GM21360 (cell line): ENCODE results near the gene GINS2.

Experiments used
- ATAC-seq: cut with Tn5 transposase; IDR thresholded peaks from one replicate; pipeline ENCODE4 v1.9.1; 2021; ENCODE audit warnings: mild to moderate bottlenecking, moderate library complexity; ENCODE audit not compliant: unreplicated experiment

GINS2 gene

GRCh38 chr16:85690469-85691064 is 1.8 kb upstream of the GINS2 start:
- no peak for ATAC-seq

DNA sequence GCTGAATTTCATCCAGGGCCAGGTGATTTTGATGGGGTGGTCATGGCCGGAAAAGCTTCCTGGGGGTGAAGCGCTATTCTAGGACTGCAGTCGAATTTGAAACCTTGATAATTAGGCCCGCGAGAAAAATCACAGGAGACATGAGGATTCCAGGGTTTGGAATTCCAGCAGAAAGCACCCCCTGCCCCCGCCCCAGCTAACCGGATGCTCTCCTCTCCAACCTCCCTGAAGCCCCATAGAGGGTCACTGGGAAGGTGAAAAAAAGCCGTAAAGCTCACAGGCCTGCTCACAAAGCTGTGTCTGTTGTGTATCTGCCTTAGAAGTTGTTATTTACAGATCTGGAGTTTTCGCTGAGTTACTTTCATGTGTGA is 1.2 kb upstream of the GINS2 start:
- no peak for ATAC-seq

DNA sequence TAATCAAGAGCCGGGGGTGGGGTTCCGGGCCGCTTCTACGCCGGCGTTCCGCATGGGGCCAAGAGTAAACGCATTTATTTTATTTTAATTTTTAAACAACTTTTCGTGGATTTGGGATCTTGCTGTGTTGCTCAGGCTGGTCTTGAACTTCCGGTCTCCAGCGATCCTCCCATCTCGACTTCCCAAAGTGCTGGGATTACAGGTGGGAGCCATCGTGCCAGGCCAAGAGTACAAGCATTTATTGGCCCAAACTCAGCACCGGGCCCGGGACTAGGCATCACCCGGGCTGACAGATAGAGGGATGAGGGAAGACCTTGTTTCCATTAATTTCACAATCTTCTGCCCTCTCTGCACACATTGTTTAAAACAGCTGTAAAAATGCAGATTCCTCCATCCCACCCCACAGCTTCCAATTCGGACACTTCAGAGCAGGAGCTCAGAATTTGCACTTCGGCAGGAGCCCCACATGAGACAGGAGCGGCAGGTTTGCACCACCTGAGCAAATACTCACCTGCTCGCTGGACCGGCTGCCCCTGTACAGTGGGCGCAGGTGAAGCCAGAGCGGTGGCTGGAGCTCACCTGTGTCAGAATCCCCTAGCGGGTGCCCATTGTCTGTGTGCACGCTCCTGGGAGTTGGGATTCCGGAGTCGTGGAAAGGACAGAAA is 663 bp upstream of the GINS2 start:
- ATAC-seq: no peak

DNA sequence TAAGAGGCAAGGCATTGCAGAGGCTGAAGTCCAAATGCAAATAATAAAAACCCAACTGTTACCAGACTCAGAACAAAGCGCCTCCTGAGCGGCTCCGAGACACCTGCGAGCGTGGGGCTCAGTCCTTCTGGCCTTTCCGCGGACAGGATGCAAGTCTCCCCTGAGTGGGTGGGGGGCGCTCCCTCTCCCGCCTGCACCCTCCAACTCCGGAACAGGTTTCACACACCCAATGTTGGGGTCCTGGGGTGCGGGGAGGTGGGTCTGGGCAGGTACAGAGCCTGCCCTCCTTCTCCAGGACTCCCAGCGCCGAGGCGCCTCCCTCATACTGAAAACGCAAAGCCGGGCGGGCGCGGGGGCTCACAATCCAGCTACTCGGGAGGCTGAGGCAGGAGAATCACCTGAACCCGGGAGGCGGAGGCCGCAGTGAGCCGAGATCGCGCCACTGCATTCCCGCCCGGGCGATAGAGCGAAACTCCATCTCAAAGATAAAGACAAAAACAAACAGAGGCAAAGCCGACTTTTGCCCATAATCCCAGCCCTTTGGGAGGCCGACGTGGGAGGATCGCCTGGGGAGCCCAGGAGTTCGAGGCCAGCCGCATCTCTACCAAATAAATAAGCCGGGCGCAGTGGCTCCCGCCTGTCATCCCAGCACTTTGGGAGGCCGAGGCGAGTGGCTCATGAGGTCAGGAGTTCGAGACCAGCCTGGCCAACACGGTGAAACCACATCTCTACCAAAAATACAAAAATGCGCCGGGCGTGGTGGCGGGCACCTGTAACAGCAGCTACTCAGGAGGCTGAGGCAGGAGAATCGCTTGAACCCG is 893 bp downstream of the GINS2 start:
- ATAC-seq: no peak

DNA sequence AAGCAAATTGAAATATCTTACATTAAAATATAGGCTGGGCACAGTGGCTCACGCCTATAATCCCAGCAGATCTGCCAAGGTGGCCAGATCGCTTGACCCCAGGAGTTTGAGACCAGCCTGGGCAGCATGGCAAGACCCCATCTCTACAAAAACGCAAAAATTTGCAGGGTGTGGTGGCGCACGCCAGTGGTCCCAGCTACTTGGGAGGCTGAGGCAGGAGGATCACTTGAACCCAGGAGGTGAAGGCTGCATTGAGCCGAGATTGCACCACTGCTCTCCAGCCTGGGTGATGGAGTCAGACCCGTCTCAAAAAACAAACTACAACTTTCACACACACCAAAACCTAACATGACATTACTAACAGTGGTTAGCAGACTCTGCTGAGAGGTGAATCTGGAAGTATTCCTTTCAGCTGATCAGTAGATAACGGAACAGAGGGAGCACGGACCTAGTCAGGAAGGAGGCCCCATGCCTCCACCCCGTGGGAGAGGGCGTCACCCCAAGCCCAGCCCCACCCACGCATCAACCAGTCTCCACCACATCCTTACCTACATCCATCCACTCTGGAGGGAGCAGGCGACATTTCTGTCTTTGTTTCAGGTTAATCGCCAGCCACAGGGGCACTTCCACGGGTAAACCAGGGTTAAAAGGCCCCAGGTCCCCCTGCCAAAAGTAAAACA is 1.7 kb downstream of the GINS2 start:
- no peak for ATAC-seq

- no peak for ATAC-seq
Measured at GRCh38 chr16:85685251-85685650, 3.5 kb downstream of the GINS2 start.

DNA sequence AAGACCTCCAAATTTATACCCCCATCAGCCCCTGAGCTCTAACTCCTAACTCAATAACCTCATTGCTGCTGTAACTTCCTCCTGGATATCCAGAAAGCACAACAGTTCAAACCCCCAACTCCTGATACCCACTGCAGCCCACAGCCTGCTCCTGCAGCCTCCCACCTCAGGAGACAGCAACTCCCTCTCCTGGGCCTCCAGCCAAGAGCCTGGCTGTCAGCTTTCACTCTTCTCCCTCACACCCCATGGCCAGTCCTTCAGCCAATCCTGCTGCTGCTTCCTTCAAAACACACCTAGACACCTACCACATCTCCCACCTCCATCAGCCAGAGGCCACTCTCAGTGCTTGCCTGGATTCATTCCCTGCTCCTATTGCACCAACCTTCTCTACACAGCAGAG is 5.4 kb downstream of the GINS2 start:
- no peak for ATAC-seq

GRCh38 chr16:85682516-85682915 is 6.2 kb downstream of the GINS2 start:
- ATAC-seq: no peak

GRCh38 chr16:85681255-85681654 is 7.5 kb downstream of the GINS2 start:
- ATAC-seq: no peak

DNA sequence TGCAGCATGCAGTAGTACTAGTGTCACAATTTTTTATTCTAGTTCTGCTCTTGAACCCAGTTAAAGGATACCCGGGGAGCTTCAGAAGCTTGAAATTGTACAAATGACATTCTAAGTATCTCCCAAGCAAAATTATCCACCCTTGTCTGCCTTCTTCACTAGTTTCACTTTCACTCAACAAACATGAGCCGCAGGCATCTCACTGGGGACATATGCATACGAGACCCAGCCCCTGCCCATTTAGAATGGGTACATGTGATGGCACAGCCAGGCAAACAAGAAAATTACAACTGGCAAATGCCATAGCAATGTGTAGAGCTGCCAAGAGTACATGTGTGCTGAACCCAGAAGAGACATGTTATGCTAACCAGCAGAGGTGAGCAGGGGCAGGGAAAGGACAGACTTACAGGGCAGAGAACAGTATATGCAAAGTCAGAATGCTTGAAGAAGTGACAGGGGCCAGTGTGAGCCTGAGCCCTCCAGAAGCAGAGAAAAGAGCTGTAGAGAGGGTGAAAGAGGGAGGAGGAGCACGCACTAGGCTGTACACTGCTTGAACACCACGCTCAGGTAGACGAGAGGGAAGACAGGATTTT is 8.3 kb downstream of the GINS2 start:
- no peak for ATAC-seq

DNA sequence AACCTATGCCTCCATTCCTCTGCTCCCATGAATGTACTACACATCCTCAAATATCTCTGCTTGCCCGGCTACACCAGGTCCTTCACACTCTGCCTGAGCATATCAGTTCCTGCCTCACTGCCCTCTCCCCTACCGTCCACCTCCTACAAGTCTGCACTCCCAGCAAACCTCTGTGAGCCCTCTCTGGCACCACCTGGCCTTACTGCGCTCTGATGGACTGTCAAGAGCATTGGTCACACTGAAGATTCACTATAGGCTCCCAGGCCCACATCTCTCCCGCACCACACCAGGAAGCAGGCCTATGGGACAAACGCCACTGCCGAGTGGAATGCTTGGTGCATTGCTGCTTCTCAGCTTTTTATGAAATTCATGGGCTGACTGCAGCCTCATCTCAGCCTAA is 8.9 kb downstream of the GINS2 start:
- ATAC-seq: no peak

- no peak for ATAC-seq
Measured at GRCh38 chr16:85678821-85679220, 9.9 kb downstream of the GINS2 start.

DNA sequence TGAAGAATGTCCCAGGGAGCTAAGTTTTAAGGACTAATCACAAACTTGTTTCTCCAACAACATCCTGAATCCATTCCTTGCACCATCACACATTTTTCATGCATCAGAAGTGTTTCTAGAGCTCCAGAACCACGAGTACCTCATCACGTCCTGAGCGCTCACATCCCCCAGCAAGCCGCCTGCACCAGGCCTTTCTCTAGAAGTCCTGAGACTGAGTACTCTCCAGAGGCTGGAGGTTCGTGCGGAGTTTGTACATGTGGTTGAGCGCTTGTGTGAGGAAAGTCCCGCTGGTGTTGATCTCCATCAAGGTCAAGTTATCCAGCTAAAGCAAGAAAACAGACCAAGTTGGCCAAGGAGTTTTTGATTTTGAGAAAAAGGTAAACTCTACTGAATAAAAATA is 10.7 kb downstream of the GINS2 start:
- no peak for ATAC-seq

GRCh38 chr16:85677383-85677967 is 11.3 kb downstream of the GINS2 start:
- no peak for ATAC-seq

DNA sequence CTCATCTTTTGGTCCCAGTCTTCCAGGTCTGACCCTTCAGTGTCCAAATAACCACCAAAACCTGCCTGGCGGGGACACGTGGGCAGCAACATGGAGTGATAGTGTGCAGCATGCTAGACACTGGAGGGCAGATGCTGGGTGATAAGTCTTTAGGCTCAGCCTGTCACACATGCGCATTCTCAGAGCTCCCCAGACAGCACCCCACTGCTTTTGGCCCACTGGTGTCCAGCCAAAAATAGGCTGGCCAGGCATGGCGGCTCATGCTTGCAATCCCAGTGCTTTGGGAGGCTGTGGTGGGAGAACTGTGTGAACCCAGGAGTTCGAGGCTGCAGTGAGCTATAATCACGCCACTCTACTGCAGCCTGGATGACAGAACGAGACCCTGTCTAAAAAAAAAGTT is 12.3 kb downstream of the GINS2 start:
- no peak for ATAC-seq

- ATAC-seq: no peak
Measured at GRCh38 chr16:85675251-85675874, 13.4 kb downstream of the GINS2 start.

DNA sequence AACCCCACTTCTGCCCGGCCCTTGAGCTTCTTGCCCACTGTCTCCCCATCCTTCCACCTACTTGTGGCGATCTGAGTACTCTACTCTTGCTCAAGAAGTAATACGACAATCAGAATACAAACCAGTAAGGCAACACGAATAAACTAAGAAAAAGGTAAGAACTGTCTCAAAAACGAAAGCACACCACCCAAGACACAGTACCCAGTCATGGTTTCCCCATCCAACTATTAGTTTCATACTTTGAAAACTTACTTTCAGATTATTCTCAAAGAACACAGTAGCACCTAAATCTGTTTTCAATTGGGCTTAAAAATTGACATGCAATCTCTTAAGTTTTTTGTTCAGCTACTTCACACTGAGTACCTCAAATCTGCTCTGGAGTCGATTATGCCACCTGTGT is 13.9 kb downstream of the GINS2 start:
- ATAC-seq: no peak

- no peak for ATAC-seq
Measured at GRCh38 chr16:85674418-85674755, 14.4 kb downstream of the GINS2 start.

DNA sequence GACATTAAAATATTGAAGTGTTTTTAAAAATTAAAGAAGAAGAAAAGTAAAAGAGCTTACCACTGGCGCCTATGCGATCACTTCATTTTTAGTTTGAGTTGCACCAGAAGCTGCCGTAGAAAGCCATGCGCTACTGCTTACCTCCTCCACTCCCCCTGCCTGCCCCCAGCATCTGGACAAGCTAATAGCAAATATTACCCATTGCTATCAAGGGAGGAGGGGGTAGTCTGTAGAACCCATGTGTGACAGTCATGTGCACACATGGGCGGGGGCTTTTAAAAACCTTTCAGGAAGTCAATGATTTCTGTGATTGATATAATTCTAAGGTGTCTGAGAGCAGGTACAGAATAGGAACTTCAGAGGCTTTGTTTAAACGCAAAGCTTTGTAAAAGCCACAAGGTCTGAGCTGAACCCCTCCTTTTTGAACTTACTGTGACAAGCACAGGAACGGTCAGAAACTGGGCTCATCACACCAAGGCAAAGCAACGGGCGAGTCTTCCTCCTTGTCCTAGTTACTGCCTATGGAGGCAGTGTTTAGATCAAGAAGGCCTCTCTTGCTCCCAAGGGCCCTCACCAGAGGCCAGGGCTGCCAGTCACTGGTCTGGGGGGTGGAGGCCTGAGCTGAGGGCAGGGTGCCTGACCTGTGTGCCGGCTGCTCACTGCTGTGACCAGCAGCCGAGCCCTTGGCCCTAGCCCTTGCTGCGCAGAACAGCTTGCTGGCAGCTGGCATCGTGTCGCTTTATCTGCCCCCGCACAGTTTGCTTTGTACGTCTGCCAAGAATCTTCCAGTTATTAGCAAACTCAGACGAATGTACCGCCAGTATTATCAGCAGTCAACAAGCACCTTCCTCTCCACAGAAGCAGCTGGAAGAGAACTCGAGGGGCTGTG is 15.0 kb downstream of the GINS2 start:
- no peak for ATAC-seq

DNA sequence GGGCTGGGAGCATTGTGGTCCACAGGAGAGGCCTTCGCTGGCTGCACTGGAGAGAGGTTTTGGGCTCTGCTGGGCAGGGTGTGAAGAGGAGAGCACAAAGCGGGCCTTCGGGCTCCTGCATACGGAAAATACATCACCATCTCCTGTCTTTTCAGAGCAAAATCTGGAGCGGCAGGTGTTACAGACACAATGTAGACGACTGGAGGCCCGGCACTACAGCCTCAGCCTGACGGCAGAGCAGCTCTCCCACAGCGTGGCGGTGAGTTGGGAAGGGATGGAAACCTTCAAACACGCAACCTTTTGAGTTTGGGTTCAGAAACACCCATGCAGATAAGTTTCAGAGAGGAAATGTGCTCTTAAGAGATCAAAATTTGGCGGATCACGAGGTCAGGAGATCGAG is 17.9 kb downstream of the GINS2 start:
- no peak for ATAC-seq
